H1 (cell line): ENCODE results near the gene STK33. TPM values are rescaled to one million over a fixed set of nuclear protein-coding genes. Genes with fewer than 3 reads are reported as not detected.

Experiments
- CTCF ChIA-PET: fragments of 300-600 bp; sonication (Branson Sonifier 250); formaldehyde crosslinking; loops from one replicate; lab custom pipeline; 2021; ENCODE audit not compliant: partially characterized antibody; lab: Charles Lee
- POLR2A ChIA-PET: fragments of 300-600 bp; sonication (Branson Sonifier 250); formaldehyde crosslinking; loops from one replicate; lab custom pipeline; 2021; ENCODE audit warnings: inconsistent platforms; ENCODE audit not compliant: partially characterized antibody; lab: Charles Lee
- DNase-seq, 2 experiments: peaks; one replicate each; pipeline versions ENCODE4 v3.0.0 to v3.0.0-alpha.2; 2010 to 2022; ENCODE audit warnings: low spot score in 2 of 2, low read depth in 1 of 2, mixed read lengths in 1 of 2
- FAIRE-seq: peaks from 2 replicates; lab custom pipeline; 2011; peaks lifted over from hg19 to GRCh38; lab: Jason Lieb, UNC
- H2AFZ ChIP-seq: 2 replicates; pipeline ENCODE4 v1.8.1; 2012; ENCODE audit warnings: low read length, inconsistent platforms
- H2AK5ac ChIP-seq: 2 replicates; pipeline ENCODE4 v1.6.1; 2013; ENCODE audit warnings: low read depth, low read length
- H2BK120ac ChIP-seq: replicated peaks from 2 replicates; pipeline ENCODE3; 2013; ENCODE audit warnings: low read depth, low read length, inconsistent platforms
- H2BK12ac ChIP-seq: 2 replicates; pipeline ENCODE4 v1.6.1; 2013; ENCODE audit warnings: low read depth, low read length
- H2BK15ac ChIP-seq: 2 replicates; pipeline ENCODE4 v1.6.1; 2013; ENCODE audit warnings: low read length
- H2BK20ac ChIP-seq: 2 replicates; pipeline ENCODE4 v1.6.1; 2013; ENCODE audit warnings: low read length
- H2BK5ac ChIP-seq: 2 replicates; pipeline ENCODE4 v1.6.1; 2013; ENCODE audit warnings: low read depth, low read length
- H3K14ac ChIP-seq: 2 replicates; pipeline ENCODE4 v1.6.1; 2013; ENCODE audit warnings: inconsistent platforms; ENCODE audit not compliant: insufficient read length
- H3K18ac ChIP-seq: 2 replicates; pipeline ENCODE4 v1.6.1; 2013; ENCODE audit warnings: low read length; ENCODE audit errors: extremely low read depth
- H3K23ac ChIP-seq: 2 replicates; pipeline ENCODE4 v1.6.1; 2013; ENCODE audit warnings: inconsistent platforms; ENCODE audit not compliant: insufficient read length
- H3K23me2 ChIP-seq: 2 replicates; pipeline ENCODE4 v1.6.1; 2013; ENCODE audit warnings: low read depth, low read length
- H3K27ac ChIP-seq: 2 replicates; pipeline ENCODE4 v1.6.1; 2011; ENCODE audit warnings: low read depth, low read length, inconsistent platforms
- H3K27me3 ChIP-seq, 4 experiments: replicated peaks in 1 of 4; 1 replicate in 1 of 4; 2 replicates in 3 of 4; pipeline versions ENCODE4 v1.6.1 to v1.8.1; 2011 to 2013; ENCODE audit warnings: low read length in 3 of 4, mild to moderate bottlenecking in 3 of 4, inconsistent platforms in 2 of 4, mixed read lengths in 2 of 4, moderate library complexity in 1 of 4; ENCODE audit not compliant: control insufficient read depth in 3 of 4, insufficient read depth in 3 of 4; ENCODE audit errors: extremely low read depth in 1 of 4
- H3K36me3 ChIP-seq, 4 experiments: 2 replicates each; pipeline versions ENCODE4 v1.6.1 to v1.8.1; 2011 to 2013; ENCODE audit warnings: mild to moderate bottlenecking in 4 of 4, low read length in 3 of 4, moderate library complexity in 2 of 4, control low read depth in 1 of 4, inconsistent platforms in 1 of 4; ENCODE audit not compliant: insufficient read depth in 4 of 4, control insufficient read depth in 2 of 4
- H3K4ac ChIP-seq: replicated peaks from 2 replicates; pipeline ENCODE3; 2013; ENCODE audit warnings: low read length, low read depth, mixed read lengths, inconsistent platforms; ENCODE audit not compliant: insufficient read length
- H3K4me1 ChIP-seq, 4 experiments: replicated peaks in 1 of 4; 1 replicate in 1 of 4; 2 replicates in 3 of 4; pipeline versions ENCODE4 v1.6.1 to v1.8.1; 2011 to 2013; ENCODE audit warnings: low read length in 3 of 4, inconsistent platforms in 2 of 4, mixed read lengths in 1 of 4; ENCODE audit not compliant: insufficient read depth in 4 of 4, control insufficient read depth in 3 of 4
- H3K4me2 ChIP-seq, 2 experiments: 2 replicates each; pipeline versions ENCODE4 v1.6.1 to v1.8.1; 2011 to 2013; ENCODE audit warnings: low read depth in 2 of 2, low read length in 2 of 2, control low read depth in 1 of 2, inconsistent platforms in 1 of 2, mild to moderate bottlenecking in 1 of 2; ENCODE audit not compliant: insufficient read depth in 1 of 2
- H3K4me3 ChIP-seq, 4 experiments: fragments of 200-600, 300-600 bp in 1 of 4; sonication (generic), shearing (Covaris generic), sonication (Bioruptor Twin) in 1 of 4; 2 replicates each; pipeline versions ENCODE4 v1.5.1 to v1.8.1; 2011 to 2016; ENCODE audit warnings: low read length in 4 of 4, low read depth in 3 of 4, control low read depth in 2 of 4, inconsistent platforms in 2 of 4, mild to moderate bottlenecking in 2 of 4, mixed read lengths in 1 of 4, moderate library complexity in 1 of 4; ENCODE audit not compliant: insufficient read depth in 2 of 4; ENCODE audit errors: extremely low read depth in 1 of 4
- H3K56ac ChIP-seq: replicated peaks from 2 replicates; pipeline ENCODE3; 2013; ENCODE audit warnings: low read depth, mild to moderate bottlenecking, mixed read lengths, low read length, inconsistent platforms; ENCODE audit not compliant: insufficient read length
- H3K79me1 ChIP-seq: 2 replicates; pipeline ENCODE4 v1.6.1; 2013; ENCODE audit warnings: low read depth, low read length, control low read depth
- H3K79me2 ChIP-seq, 2 experiments: 2 replicates each; pipeline versions ENCODE4 v1.6.1 to v1.8.1; 2012 to 2013; ENCODE audit warnings: low read length in 2 of 2, mild to moderate bottlenecking in 2 of 2, inconsistent platforms in 1 of 2; ENCODE audit not compliant: insufficient read depth in 2 of 2, control insufficient read depth in 1 of 2
- H3K9ac ChIP-seq, 4 experiments: replicated peaks in 1 of 4; 1 replicate in 1 of 4; 2 replicates in 3 of 4; pipeline versions ENCODE4 v1.6.1 to v1.8.1; 2011 to 2013; ENCODE audit warnings: low read depth in 3 of 4, low read length in 3 of 4, control low read depth in 2 of 4, mild to moderate bottlenecking in 2 of 4, moderate library complexity in 2 of 4, inconsistent platforms in 1 of 4; ENCODE audit errors: extremely low read depth in 1 of 4
- H3K9me3 ChIP-seq, 2 experiments: 2 replicates each; pipeline versions ENCODE4 v1.6.1 to v1.8.1; 2012 to 2013; ENCODE audit warnings: mild to moderate bottlenecking in 2 of 2, moderate library complexity in 2 of 2, control low read depth in 1 of 2, inconsistent platforms in 1 of 2, low read depth in 1 of 2, low read length in 1 of 2, mixed read lengths in 1 of 2; ENCODE audit not compliant: insufficient read depth in 2 of 2
- H4K20me1 ChIP-seq, 2 experiments: replicated peaks in 1 of 2; 2 replicates each; pipeline versions ENCODE3 to v1.8.1; 2011 to 2013; ENCODE audit warnings: inconsistent platforms in 2 of 2, low read length in 2 of 2, mild to moderate bottlenecking in 1 of 2; ENCODE audit not compliant: insufficient read depth in 2 of 2, control insufficient read depth in 1 of 2
- H4K5ac ChIP-seq: 2 replicates; pipeline ENCODE4 v1.6.1; 2013; ENCODE audit warnings: low read length, low read depth, mixed read lengths, inconsistent platforms; ENCODE audit not compliant: insufficient read length
- H4K8ac ChIP-seq: 2 replicates; pipeline ENCODE4 v1.8.0; 2013; ENCODE audit warnings: mild to moderate bottlenecking, moderate library complexity, low read length, inconsistent platforms; ENCODE audit not compliant: insufficient read depth; ENCODE audit errors: extremely low read depth
- H4K91ac ChIP-seq: replicated peaks from 2 replicates; pipeline ENCODE3; 2013; ENCODE audit warnings: low read length, mixed read lengths, inconsistent platforms; ENCODE audit not compliant: insufficient read length
- ASH2L ChIP-seq: fragments of 200-600, 300-600 bp; sonication (generic); IDR thresholded peaks from one replicate; pipeline ENCODE4 v1.7.1; 2017; ENCODE audit warnings: low read length
- CBX8 ChIP-seq: fragments of 300-800, 300-1000 bp; sonication (generic); IDR thresholded peaks from 2 replicates; pipeline ENCODE4 v1.7.1; 2016; ENCODE audit warnings: low read depth, low read length, borderline replicate concordance
- CHD2 ChIP-seq: IDR thresholded peaks from 2 replicates; pipeline ENCODE4 v1.6.1; 2012; ENCODE audit warnings: low read length, improper control_type of control experiment
- EZH2 ChIP-seq: fragments of 200-600 bp; sonication (generic); IDR thresholded peaks from 2 replicates; pipeline ENCODE4 v1.7.1; 2012; ENCODE audit warnings: low read depth, mild to moderate bottlenecking, moderate library complexity, low read length, inconsistent platforms; ENCODE audit not compliant: severe bottlenecking
- GTF2F1 ChIP-seq: IDR thresholded peaks from 2 replicates; pipeline ENCODE4 v1.6.1; 2012; ENCODE audit warnings: low read depth, low read length, improper control_type of control experiment, borderline replicate concordance
- HDAC2 ChIP-seq, 2 experiments: fragments of 300-600 bp in 1 of 2; sonication (generic) in 1 of 2; IDR thresholded peaks; 2 replicates each; pipeline ENCODE4 v1.6.1; 2011 to 2012; ENCODE audit warnings: low read depth in 2 of 2, low read length in 2 of 2, mild to moderate bottlenecking in 2 of 2, moderate library complexity in 2 of 2, borderline replicate concordance in 1 of 2, inconsistent platforms in 1 of 2
- HDAC6 ChIP-seq: IDR thresholded peaks from one replicate; pipeline ENCODE4 v1.7.1; 2012; ENCODE audit warnings: low read depth, mild to moderate bottlenecking, inconsistent platforms, low read length, moderate library complexity
- KDM4A ChIP-seq: IDR thresholded peaks from one replicate; pipeline ENCODE4 v1.7.1; 2012; ENCODE audit warnings: low read depth, mild to moderate bottlenecking, moderate library complexity, low read length, inconsistent platforms; ENCODE audit not compliant: severe bottlenecking
- NRF1 ChIP-seq: IDR thresholded peaks from 2 replicates; pipeline ENCODE4 v1.6.1; 2011; ENCODE audit warnings: mild to moderate bottlenecking, low read depth, low read length, improper control_type of control experiment
- POU5F1 ChIP-seq: IDR thresholded peaks from 2 replicates; pipeline ENCODE4 v1.6.1; 2011; ENCODE audit warnings: low read depth, mild to moderate bottlenecking, low read length, moderate library complexity
- SIN3A ChIP-seq, 2 experiments: IDR thresholded peaks in 1 of 2; conservative IDR thresholded peaks in 1 of 2; 2 replicates each; pipeline ENCODE4 v1.6.1; 2011 to 2012; ENCODE audit warnings: low read length in 2 of 2, improper control_type of control experiment in 1 of 2, low read depth in 1 of 2, mild to moderate bottlenecking in 1 of 2
- SP1 ChIP-seq: IDR thresholded peaks from 2 replicates; pipeline ENCODE4 v1.6.1; 2011; ENCODE audit warnings: low read depth, low read length
- SRF ChIP-seq: IDR thresholded peaks from 2 replicates; pipeline ENCODE4 v1.6.1; 2011; ENCODE audit warnings: mild to moderate bottlenecking, low read depth, low read length, moderate library complexity
- TCF12 ChIP-seq: IDR thresholded peaks from 2 replicates; pipeline ENCODE4 v1.6.1; 2011; ENCODE audit warnings: low read depth, mild to moderate bottlenecking, low read length
- WGBS, 2 experiments: shearing (Covaris generic) in 1 of 2; methylation state at CpG; one replicate each; pipeline versions ENCODE4 v1.1.6 to v1.1.7; 2013 to 2015; ENCODE audit warnings: low lambda C conversion rate in 2 of 2, mixed read lengths in 2 of 2, inconsistent platforms in 1 of 2, low coverage in 1 of 2, missing lambda C conversion rate in 1 of 2; ENCODE audit not compliant: insufficient replicate concordance in 2 of 2, insufficient coverage in 1 of 2, insufficient read length in 1 of 2; ENCODE audit errors: extremely low coverage in 1 of 2, missing lambda C conversion rate in 1 of 2; 5-methylcytosine and 5-hydroxymethylcytosine counted together
- polyA plus RNA-seq, 7 experiments: library from polyadenylated mRNA; depleted of rRNA in 3 of 7; stranded (reverse) in 5 of 7; unstranded in 2 of 7; fragments of >200 nt in 5 of 7; fragments of 200-250 nt in 2 of 7; gene quantifications; 1 replicate in 5 of 7; 2 replicates in 1 of 7; 4 replicates in 1 of 7; pipeline versions ENCODE4 v1.2.1 to v1.2.3, GENCODE V29; 2011 to 2013; ENCODE audit warnings: missing spikeins in 2 of 7, mixed read lengths in 2 of 7
- total RNA-seq: library from RNA; stranded (reverse); fragmentation: NEBNext Ultra II Directional; extraction: Animal tissue kit (Norgen Biotek cat#: 25700); gene quantifications from 2 replicates; pipeline ENCODE4 v1.2.1, GENCODE V29; 2021

The STK33 gene
- total and polyA plus RNA-seq, 2 of the 8 experiments (the other 6 are each of a cell fraction or from before 2014, with no cell fraction given), result 8.8 to 25.1 TPM

DNA sequence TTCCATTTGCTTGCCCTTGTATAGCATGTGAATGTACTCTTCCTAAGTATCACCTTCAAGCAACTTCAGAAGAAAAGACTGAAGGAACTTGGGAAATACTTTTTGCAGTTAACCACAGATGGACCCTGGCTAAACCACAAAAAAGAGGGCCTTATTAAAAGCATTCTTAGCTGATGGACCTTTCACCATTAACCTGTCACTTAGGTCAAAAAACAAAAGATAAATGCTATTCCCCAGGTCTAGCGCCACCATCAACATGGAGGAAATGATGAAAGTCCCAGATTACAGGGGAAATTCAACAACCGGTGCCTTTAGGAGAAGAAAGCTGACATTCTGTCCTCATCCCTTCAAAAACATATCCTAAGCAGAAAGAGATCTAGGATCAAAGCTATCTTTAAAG lies 29.5 kb downstream of the STK33 start:
- no peak for TF ChIP-seq NRF1
- TF ChIP-seq HDAC2 (IDR thresholded peaks at IDR 0.05; ENCODE audit: borderline replicate concordance in 1 of 2, low read depth in 2 of 2, low read length in 2 of 2), result no peak
- TF ChIP-seq ASH2L, result no peak
- TF ChIP-seq CBX8, result no peak
- no peak for TF ChIP-seq POU5F1
- no peak for TF ChIP-seq KDM4A
- TF ChIP-seq SP1, result no peak
- no peak for TF ChIP-seq TCF12
- TF ChIP-seq SIN3A (conservative IDR thresholded peaks at IDR 0.05 in 1 of 2, IDR thresholded peaks at IDR 0.05 in 1 of 2; ENCODE audit: low read depth in 1 of 2, low read length in 2 of 2), result no peak
- TF ChIP-seq EZH2, result no peak
- no peak for TF ChIP-seq GTF2F1
- TF ChIP-seq SRF, result no peak
- no peak for TF ChIP-seq HDAC6
- no peak for TF ChIP-seq CHD2
- Histone ChIP-seq H4K20me1 (no peaks in the 10 kb centered on the region), H3K9ac (no peak overlapping the region), H3K36me3 (no peaks in the 10 kb centered on the region; a peak in 1 of 8 replicates), H4K5ac (no peak overlapping the region), H3K9me3 (peaks cover 3 to 7% of the 10 kb centered on the region in 2 experiments; a peak in 2 of 4 replicates), H3K23ac (no peak overlapping the region), H2BK120ac (no peak overlapping the region), H3K4me1 (no peaks in the 10 kb centered on the region), H4K8ac (no peak overlapping the region), H3K23me2 (no peaks in the 10 kb centered on the region), H3K4me3 (no peak overlapping the region), H3K4me2 (no peak overlapping the region), H3K79me2 (no peaks in the 10 kb centered on the region), H3K27me3 (no peaks in the 10 kb centered on the region), H3K4ac (no peak overlapping the region), H2BK15ac (no peak overlapping the region), H3K18ac (no peak overlapping the region), H2BK20ac (no peak overlapping the region), H4K91ac (no peak overlapping the region), H2AFZ (no peak overlapping the region), H2BK5ac (no peak overlapping the region), H3K27ac (no peak overlapping the region), H2BK12ac (no peak overlapping the region), H2AK5ac (no peak overlapping the region), H3K56ac (no peak overlapping the region), H3K14ac (no peak overlapping the region), H3K79me1 (no peaks in the 10 kb centered on the region)
- no peak for FAIRE-seq
- ChIA-PET CTCF (interaction anchor here (0.7 to 3.9 kb wide), 12 partner anchors 11 to 532 kb away, joined by 3 to 17 read pairs (median 6); partner anchors contain the start of gene LMO1), POLR2A (no interaction called here)
- DNase-seq, result no peak
- WGBS, 2 experiments, result 78% methylated on average over 2 of the region's 2 CpGs; no CpG with 5 or more reads in 1 of the 2 experiments
